IPS-18a (cell line): Measurements from ENCODE around the gene MARCKSL1.
"Not testable (repeated sequence)": the region's sequence is repeated elsewhere in the genome, so short reads cannot be mapped to it uniquely, and the experiment has no call there.

Source experiments
- H3K27ac ChIP-seq: one replicate; pipeline ENCODE4 v1.5.1; 2013; ENCODE audit warnings: low read length
- H3K27me3 ChIP-seq: one replicate; pipeline ENCODE4 v1.6.1; 2013; ENCODE audit warnings: mild to moderate bottlenecking, low read length; ENCODE audit not compliant: control insufficient read depth, insufficient read depth
- H3K36me3 ChIP-seq: one replicate; pipeline ENCODE4 v1.6.1; 2013; ENCODE audit warnings: low read depth, low read length; ENCODE audit not compliant: control insufficient read depth
- H3K4me1 ChIP-seq: one replicate; pipeline ENCODE4 v1.6.1; 2013; ENCODE audit warnings: low read depth, low read length; ENCODE audit not compliant: control insufficient read depth
- H3K4me3 ChIP-seq: one replicate; pipeline ENCODE4 v1.5.1; 2013; ENCODE audit warnings: low read length
- H3K9ac ChIP-seq: one replicate; pipeline ENCODE4 v1.6.1; 2013; ENCODE audit warnings: mild to moderate bottlenecking, low read length, moderate library complexity
- H3K9me3 ChIP-seq: one replicate; pipeline ENCODE4 v1.6.1; 2013; ENCODE audit warnings: low read depth, low read length; ENCODE audit not compliant: control insufficient read depth

MARCKSL1 gene

GRCh38 chr1:32362474-32363313, 26.7 kb upstream of the MARCKSL1 start, which contains the start of the genes FAM229A and TSSK3:
TSS of gene FAM229A (minus strand) at chr1:32362485. CDS start at chr1:32362091, 394 bp downstream.
TSS of gene TSSK3 (plus strand) at chr1:32362539. CDS start at chr1:32362702, 163 bp downstream.
- H3K27me3 ChIP-seq = peaks cover 28% of the 10 kb centered on the region
- no peaks in the 10 kb centered on the region for H3K4me1 ChIP-seq
- peaks cover 28% of the 10 kb centered on the region for H3K36me3 ChIP-seq
- no peak within 1 kb of the TSS for H3K27ac ChIP-seq
- H3K9me3 ChIP-seq = no peaks in the 10 kb centered on the region
- no peak within 1 kb of the TSS for H3K9ac ChIP-seq
- peak within 1 kb of the TSS; percentile 33 for H3K4me3 ChIP-seq

DNA sequence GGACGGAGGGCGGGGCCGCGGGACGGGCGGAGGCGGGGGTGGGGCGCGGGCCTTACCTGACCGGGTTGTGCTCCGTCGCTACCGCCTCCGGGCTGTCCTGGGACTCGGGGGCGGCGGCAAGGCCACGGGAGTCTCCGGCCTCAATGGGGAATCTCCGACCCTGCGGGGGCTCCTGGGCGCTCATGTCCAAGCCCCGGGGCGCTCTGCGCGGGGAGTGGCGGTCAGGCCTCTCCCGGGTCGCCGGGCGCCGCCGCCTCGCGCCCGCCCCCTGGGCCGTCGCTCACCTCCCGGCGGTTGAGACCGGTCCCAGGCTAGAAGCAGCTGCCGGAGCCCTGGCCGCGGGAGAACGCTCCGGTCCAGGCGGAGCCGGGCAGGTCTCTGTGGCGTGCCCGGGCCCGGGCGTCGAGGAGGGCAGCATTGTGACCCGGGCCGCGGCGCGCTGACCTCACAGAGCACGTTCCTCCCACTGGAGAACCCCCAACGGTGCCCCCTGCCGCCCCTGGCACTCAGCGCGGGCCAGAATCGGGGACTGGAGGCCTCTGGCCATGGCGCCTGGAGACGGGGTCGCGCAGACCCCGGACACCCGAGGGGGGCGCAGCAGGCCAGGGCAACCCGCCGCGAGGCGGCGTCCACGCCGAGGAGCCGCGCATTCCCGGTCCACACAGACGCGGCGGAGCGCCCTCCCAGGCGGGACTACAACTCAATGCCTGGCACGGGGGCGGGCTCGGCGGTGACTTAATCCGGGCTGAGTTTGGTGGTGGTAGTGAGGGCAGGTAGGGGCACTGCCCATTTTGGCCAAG, 25.8 kb upstream of the MARCKSL1 start:
- H3K27ac ChIP-seq = no peak overlapping the region
- H3K27me3 ChIP-seq = peaks cover 28% of the 10 kb centered on the region
- no peaks in the 10 kb centered on the region for H3K9me3 ChIP-seq
- H3K36me3 ChIP-seq = peaks cover 20% of the 10 kb centered on the region
- no peak overlapping the region for H3K9ac ChIP-seq
- H3K4me3 ChIP-seq = peak overlapping the region; percentile 33
- H3K4me1 ChIP-seq = no peaks in the 10 kb centered on the region

- Histone ChIP-seq H3K9me3 (no peaks in the 10 kb centered on the region), H3K4me3 (peak overlapping the region; percentile 33), H3K27ac (no peak overlapping the region), H3K9ac (no peak overlapping the region), H3K36me3 (peaks cover 14% of the 10 kb centered on the region), H3K4me1 (no peaks in the 10 kb centered on the region), H3K27me3 (peaks cover 28% of the 10 kb centered on the region)
Measured at GRCh38 chr1:32361308-32361673, 25.3 kb upstream of the MARCKSL1 start.

DNA sequence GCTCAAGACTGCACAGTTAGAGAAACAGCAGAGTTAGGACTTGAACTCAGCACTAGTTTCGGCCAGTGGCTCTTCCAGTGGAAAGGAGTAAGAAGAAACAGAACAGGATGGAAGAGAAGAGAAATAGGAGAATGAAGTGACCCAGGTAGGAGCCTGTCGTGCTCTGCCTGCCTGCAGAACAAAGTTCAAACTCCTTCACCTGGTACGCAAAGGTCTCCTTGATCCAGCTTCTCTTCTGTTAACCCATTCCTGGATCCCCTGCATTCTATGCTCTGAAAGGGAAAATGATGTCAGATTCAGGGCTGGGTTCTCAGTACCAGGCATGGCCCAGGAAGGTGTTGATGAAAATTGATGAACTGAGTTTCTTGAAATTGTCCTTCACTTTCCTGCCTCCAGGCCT, 22.4 kb upstream of the MARCKSL1 start:
- Histone ChIP-seq H3K36me3 (no peaks in the 10 kb centered on the region), H3K9ac (no peak overlapping the region)

DNA sequence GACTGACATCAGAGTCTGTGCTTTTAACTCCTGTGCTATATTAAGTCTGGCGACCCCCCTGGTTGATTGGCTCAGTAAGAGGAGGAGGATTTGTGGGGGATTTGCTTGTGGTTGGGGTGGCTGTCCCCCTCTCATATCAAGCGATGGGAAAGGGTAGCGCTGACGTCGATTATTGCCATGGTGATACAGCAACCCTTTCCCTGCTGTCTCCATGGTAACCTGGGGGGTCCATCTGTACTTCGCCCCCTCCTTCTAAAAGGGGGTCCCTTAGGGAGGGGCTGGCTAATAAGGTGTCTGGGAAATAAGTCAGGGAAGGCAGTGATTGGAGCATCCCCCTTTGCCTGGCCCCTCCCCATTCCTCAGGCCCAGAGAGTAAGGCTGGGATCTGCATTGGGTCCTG, 21.6 kb upstream of the MARCKSL1 start:
- no peak overlapping the region for H3K4me3 ChIP-seq
- H3K4me1 ChIP-seq = peaks cover 4% of the 10 kb centered on the region
- no peaks in the 10 kb centered on the region for H3K9me3 ChIP-seq
- no peak overlapping the region for H3K27ac ChIP-seq
- H3K27me3 ChIP-seq = peaks cover 28% of the 10 kb centered on the region
- H3K9ac ChIP-seq = no peak overlapping the region
- no peaks in the 10 kb centered on the region for H3K36me3 ChIP-seq

More for the DNA sequence above, 22.4 kb upstream of the MARCKSL1 start:
- Histone ChIP-seq H3K27me3 (peaks cover 28% of the 10 kb centered on the region), H3K4me1 (no peaks in the 10 kb centered on the region), H3K4me3 (no peak overlapping the region), H3K27ac (no peak overlapping the region), H3K9me3 (no peaks in the 10 kb centered on the region)

DNA sequence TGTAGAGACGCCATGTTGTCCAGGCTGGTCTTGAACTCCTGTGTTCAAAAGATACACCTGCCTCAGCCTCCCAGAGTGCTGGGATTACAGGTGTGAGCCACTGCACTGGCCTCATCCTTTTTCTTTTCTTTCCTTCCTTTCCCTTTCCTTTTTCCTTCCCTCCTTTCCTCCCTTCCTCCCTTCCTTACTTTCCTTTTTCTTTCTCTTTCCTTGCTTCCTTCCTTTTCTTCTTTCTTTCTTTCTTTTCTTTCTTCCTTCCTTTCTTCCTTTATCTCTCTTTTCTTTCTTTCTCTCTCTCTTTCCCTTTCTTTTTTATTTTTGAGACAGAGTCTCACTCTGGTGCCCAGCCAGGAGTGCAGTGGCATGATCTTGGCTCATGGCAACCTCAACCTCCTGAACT, 20.4 kb upstream of the MARCKSL1 start:
- Histone ChIP-seq H3K27ac (no peak overlapping the region), H3K9ac (no peak overlapping the region), H3K36me3 (no peaks in the 10 kb centered on the region), H3K27me3 (peaks cover 27% of the 10 kb centered on the region), H3K4me3 (no peak overlapping the region), H3K4me1 (peaks cover 4% of the 10 kb centered on the region), H3K9me3 (no peaks in the 10 kb centered on the region)

DNA sequence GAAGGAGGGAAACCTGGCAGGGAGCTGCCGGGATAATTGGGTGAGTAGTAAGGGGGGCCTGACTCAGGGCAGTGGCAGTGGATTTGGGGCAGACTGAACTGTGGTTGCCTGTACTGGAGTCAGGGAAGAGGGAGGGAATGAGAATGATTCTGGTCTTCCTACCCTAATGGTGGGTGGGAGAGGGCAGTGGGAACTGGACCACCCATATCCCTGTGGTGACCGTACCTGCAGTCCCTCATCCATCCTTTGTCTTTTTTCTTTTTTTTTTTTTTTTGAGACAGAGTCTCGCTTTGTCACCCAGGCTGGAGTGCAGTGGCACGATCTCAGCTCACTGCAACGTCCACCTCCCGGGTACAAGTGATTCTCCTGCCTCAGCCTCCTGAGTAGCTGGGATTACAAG, 19.7 kb upstream of the MARCKSL1 start:
- H3K4me1 ChIP-seq, H3K9me3 ChIP-seq, H3K27ac ChIP-seq: not testable (repeated sequence)

GRCh38 chr1:32353886-32354570, 18.0 kb upstream of the MARCKSL1 start:
- H3K27ac ChIP-seq = no peak overlapping the region
- H3K4me3 ChIP-seq = no peak overlapping the region
- peaks cover 4% of the 10 kb centered on the region for H3K4me1 ChIP-seq
- H3K9ac ChIP-seq = no peak overlapping the region
- peaks cover 5% of the 10 kb centered on the region for H3K9me3 ChIP-seq
- peaks cover 26% of the 10 kb centered on the region for H3K27me3 ChIP-seq
- no peaks in the 10 kb centered on the region for H3K36me3 ChIP-seq

More for the DNA sequence above, 19.7 kb upstream of the MARCKSL1 start:
- not testable (repeated sequence) for H3K36me3 ChIP-seq, H3K4me3 ChIP-seq, H3K9ac ChIP-seq
- H3K27me3 ChIP-seq = peaks cover 21% of the 10 kb centered on the region

- Histone ChIP-seq H3K36me3 (no peaks in the 10 kb centered on the region), H3K9ac (no peak overlapping the region), H3K27ac (no peak overlapping the region), H3K9me3 (peaks cover 5% of the 10 kb centered on the region), H3K4me1 (peaks cover 4% of the 10 kb centered on the region), H3K27me3 (peaks cover 25% of the 10 kb centered on the region), H3K4me3 (no peak overlapping the region)
Measured at GRCh38 chr1:32353431-32353830, 17.4 kb upstream of the MARCKSL1 start.

GRCh38 chr1:32352831-32353383, 16.9 kb upstream of the MARCKSL1 start:
- H3K9me3 ChIP-seq = peaks cover 5% of the 10 kb centered on the region
- no peak overlapping the region for H3K4me3 ChIP-seq
- no peaks in the 10 kb centered on the region for H3K36me3 ChIP-seq
- H3K27ac ChIP-seq = no peak overlapping the region
- H3K9ac ChIP-seq = no peak overlapping the region
- peaks cover 4% of the 10 kb centered on the region for H3K4me1 ChIP-seq
- H3K27me3 ChIP-seq = peaks cover 22% of the 10 kb centered on the region

DNA sequence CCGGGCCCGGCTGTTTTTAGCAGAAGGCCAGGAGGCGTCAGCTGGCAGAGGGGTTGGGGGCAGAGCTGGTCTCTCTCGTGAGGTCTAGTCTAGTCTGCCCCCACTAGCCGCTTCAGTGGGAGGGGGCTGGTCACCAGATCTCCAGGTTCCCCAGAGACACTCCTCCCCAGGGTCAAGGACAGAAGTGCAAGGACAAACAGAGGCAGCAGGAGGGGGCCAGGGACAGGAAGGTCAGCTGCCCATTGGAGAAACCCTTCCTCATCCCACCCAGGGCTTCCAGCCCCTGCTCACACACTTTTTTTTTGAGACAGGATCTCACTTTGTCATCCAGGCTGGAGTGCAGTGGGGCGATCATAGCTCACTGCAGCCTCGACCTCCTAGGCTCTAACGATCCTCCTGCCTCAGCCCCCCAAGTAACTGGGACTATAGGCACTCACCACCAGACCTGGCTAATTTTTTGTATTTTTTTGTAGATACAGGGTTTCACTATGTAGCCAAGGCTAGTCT, 16.3 kb upstream of the MARCKSL1 start:
- peak overlapping the region; percentile 61 for H3K9ac ChIP-seq
- H3K27ac ChIP-seq = no peak overlapping the region
- peaks cover 4% of the 10 kb centered on the region for H3K4me1 ChIP-seq
- peaks cover 5% of the 10 kb centered on the region for H3K9me3 ChIP-seq
- peak overlapping the region; percentile 63 for H3K4me3 ChIP-seq
- peaks cover 22% of the 10 kb centered on the region for H3K27me3 ChIP-seq
- H3K36me3 ChIP-seq = no peaks in the 10 kb centered on the region
